ENCODE results near the gene LGI1.

LGI1 gene

GRCh38 chr10:93755443-93756116, 2.2 kb upstream of the LGI1 start:
- no peak for DNase-seq (ENCODE audit: low read depth in 3 of 3)

GRCh38 chr10:93756118-93756517, 1.6 kb upstream of the LGI1 start:
- no peak for DNase-seq (ENCODE audit: low read depth in 3 of 3)

GRCh38 chr10:93757136-93757535, 600 bp upstream of the LGI1 start:
- DNase-seq (ENCODE audit: low read depth in 3 of 3): no peak

GRCh38 chr10:93758508-93758885, 761 bp downstream of the LGI1 start:
- DNase-seq (ENCODE audit: low read depth in 3 of 3): no peak

GRCh38 chr10:93758891-93759410, 1.2 kb downstream of the LGI1 start:
- no peak for DNase-seq (ENCODE audit: low read depth in 3 of 3)

GRCh38 chr10:93760490-93760889, 2.8 kb downstream of the LGI1 start:
- no peak for DNase-seq (ENCODE audit: low read depth in 3 of 3)

GRCh38 chr10:93762979-93763391, 5.2 kb downstream of the LGI1 start:
- no peak for DNase-seq (ENCODE audit: low read depth in 3 of 3)

GRCh38 chr10:93766918-93767317, 9.2 kb downstream of the LGI1 start:
- DNase-seq (ENCODE audit: low read depth in 3 of 3): no peak

- DNase-seq (ENCODE audit: low read depth in 3 of 3): no peak
Observed at GRCh38 chr10:93767724-93768399, 10.1 kb downstream of the LGI1 start.

GRCh38 chr10:93768892-93769291, 11.2 kb downstream of the LGI1 start:
- no peak for DNase-seq (ENCODE audit: low read depth in 3 of 3)

GRCh38 chr10:93771354-93771753, 13.6 kb downstream of the LGI1 start:
- DNase-seq (ENCODE audit: low read depth in 3 of 3): no peak

GRCh38 chr10:93773120-93773519, 15.4 kb downstream of the LGI1 start:
- DNase-seq (ENCODE audit: low read depth in 3 of 3): no peak

- no peak for DNase-seq (ENCODE audit: low read depth in 3 of 3)
Observed at GRCh38 chr10:93773705-93774104, 16.0 kb downstream of the LGI1 start.

- DNase-seq (ENCODE audit: low read depth in 3 of 3): no peak
Observed at GRCh38 chr10:93775356-93775755, 17.6 kb downstream of the LGI1 start.

GRCh38 chr10:93777092-93777491, 19.4 kb downstream of the LGI1 start:
- DNase-seq (ENCODE audit: low read depth in 3 of 3): no peak

GRCh38 chr10:93784059-93784458, 26.3 kb downstream of the LGI1 start:
- DNase-seq (ENCODE audit: low read depth in 3 of 3): no peak

- DNase-seq (ENCODE audit: low read depth in 3 of 3): no peak
Observed at GRCh38 chr10:93788413-93789208, 30.9 kb downstream of the LGI1 start.

- DNase-seq (ENCODE audit: low read depth in 3 of 3): no peak
Observed at GRCh38 chr10:93790439-93790838, 32.7 kb downstream of the LGI1 start.

- DNase-seq (ENCODE audit: low read depth in 3 of 3): no peak
Observed at GRCh38 chr10:93796167-93796566, 38.4 kb downstream of the LGI1 start.

GRCh38 chr10:93797825-93798224, 40.1 kb downstream of the LGI1 start:
- no peak for DNase-seq (ENCODE audit: low read depth in 3 of 3)

- DNase-seq (ENCODE audit: low read depth in 3 of 3): no peak
Observed at GRCh38 chr10:93799155-93799708, 41.5 kb downstream of the LGI1 start.

GRCh38 chr10:93804200-93804599, 46.5 kb downstream of the LGI1 start:
- no peak for DNase-seq (ENCODE audit: low read depth in 3 of 3)

Measured in stimulated activated CD4-positive, alpha-beta T cell treated with anti-CD3 and anti-CD28 coated beads, TNF-alpha, amount 100 ng/mL, for 48 hours (primary cell).